Measurements from ENCODE around the gene ZNF594.
"Not testable (repeated sequence)": the region's sequence is repeated elsewhere in the genome, so short reads cannot be mapped to it uniquely, and the experiment has no call there.

ZNF594 gene

GRCh38 chr17:5191541-5192417 lies at the start of gene ZNF594:
Gene ZNF594, minus strand, starts transcription at chr17:5191868. Its CDS starts 7,612 bp downstream, at chr17:5184256.
- peak; percentile 80 for DNase-seq (ENCODE audit: low read depth, low spot score)

DNA sequence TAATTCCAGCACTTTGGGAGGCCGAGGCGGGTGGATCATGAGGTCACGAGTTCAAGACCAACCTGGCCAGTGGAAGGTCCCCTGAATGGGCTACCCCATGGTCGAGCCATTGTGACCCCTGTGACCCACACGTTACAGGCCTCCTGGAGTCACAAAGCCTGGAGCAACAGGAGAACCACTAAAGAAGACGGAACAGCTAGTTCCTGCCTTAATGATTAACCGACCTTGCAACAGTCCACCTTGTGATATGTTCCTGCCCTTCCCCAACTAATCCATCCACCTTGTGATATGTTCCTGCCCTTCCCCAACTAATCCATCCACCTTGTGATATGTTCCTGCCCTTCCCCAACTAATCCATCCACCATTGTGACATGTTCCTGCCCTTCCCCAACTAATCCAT lies 48.1 kb upstream of the ZNF594 start:
- DNase-seq (ENCODE audit: low read depth, low spot score) = not testable (repeated sequence)

- no peak for DNase-seq (ENCODE audit: low read depth, low spot score)
Observed at GRCh38 chr17:5238333-5238732, 46.7 kb upstream of the ZNF594 start.

- DNase-seq (ENCODE audit: low read depth, low spot score) = peak; percentile 59
Observed at GRCh38 chr17:5237541-5238016, 45.9 kb upstream of the ZNF594 start.

DNA sequence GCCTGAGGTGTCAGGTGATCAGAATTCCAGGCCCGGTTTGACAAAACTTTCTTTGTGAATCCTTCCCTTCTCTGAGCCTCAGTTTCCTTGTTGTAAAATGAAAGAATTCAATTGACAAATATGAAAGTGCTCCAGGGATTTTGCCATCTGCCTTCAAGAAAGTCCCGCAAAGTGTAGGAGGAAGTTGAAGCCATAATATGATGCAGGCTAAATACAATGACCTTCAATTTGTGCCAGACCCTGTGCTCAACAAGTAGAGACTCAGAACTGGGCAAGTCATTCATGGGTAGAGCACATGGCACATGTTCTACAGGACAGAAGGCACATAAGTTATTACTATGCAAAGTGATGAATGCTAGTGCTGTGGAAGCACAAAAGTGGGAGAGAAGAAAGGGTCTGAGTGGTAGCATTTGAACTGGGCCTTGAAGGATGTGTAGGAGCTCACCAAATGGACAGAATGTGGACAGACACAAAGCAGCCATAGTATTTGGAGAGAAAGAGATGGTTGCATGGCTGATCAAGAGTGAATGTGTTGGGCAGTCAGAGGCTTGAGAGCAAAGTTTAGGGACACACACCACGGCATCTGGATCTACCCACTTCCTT lies 45.4 kb upstream of the ZNF594 start:
- no peak for DNase-seq (ENCODE audit: low read depth, low spot score)

DNA sequence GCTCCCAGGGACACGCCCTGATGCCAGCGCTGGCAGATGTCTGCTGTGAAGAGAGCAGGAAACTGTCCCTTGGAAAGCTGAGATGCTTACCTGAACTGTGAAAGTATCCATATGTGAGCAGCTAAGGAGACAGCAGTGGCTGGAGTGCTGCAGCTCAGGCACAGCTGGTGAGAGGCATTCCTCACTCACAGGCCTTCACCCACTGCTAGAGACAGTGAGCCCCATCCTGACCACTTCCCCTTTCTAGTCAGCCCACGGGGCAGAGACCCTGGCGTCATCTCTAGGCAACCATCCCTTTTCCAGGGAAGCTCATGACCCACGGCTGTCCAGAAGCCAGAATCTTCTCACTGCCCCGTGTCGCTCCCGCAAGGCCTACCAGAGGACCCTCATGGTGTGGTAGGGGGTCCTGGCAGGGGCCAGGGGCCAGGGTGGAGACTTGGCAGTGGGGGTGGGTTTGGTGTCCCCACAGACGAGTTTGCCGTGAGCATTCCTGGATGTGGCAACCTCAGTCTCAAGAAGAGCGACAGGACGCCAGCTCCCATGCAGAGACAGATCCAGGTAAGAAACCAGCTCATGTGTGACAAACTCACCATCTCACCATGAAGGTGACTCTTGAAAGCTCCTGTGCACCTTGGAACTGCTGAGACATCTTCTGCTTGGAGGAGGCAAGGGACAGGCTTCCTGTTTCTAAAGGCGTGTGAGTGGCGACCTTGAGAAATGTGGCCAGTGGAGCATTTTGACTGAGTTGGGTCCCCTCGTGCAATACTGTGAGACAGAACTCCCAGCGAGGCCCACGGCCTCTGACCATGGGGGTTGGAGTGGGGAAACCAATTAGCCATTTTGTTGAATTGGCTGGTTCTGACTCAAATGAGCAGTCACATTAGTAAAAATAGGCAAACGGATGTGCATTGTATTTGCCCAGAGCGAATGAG lies 43.2 kb upstream of the ZNF594 start, which contains the start of gene SCIMP:
Gene SCIMP (minus strand): TSS at position 216 of the 932 bp plus-strand sequence. CDS start 105 bp downstream, at position 111.
- no peak for DNase-seq (ENCODE audit: low read depth, low spot score)

DNA sequence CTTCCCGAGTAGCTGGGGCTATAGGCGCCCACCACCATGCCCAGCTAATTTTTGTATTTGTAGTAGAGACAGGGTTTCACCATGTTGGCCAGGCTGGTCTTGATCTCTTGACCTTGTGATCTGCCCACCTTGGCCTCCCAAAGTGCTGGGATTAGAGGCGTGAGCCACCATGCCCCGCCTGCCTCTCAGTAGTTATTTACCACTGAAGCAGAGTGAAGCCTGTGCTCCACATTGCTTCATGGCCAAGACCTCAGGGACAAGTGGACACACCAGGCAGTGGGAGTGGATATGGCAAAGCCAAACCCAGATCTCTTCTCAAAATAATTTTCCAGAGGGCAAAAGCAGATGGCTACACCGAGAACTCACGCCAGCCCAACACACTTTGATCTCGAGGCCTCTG lies 41.8 kb upstream of the ZNF594 start:
- not testable (repeated sequence) for DNase-seq (ENCODE audit: low read depth, low spot score)

GRCh38 chr17:5226940-5227878 lies 35.5 kb upstream of the ZNF594 start:
- no peak for DNase-seq (ENCODE audit: low read depth, low spot score)

DNA sequence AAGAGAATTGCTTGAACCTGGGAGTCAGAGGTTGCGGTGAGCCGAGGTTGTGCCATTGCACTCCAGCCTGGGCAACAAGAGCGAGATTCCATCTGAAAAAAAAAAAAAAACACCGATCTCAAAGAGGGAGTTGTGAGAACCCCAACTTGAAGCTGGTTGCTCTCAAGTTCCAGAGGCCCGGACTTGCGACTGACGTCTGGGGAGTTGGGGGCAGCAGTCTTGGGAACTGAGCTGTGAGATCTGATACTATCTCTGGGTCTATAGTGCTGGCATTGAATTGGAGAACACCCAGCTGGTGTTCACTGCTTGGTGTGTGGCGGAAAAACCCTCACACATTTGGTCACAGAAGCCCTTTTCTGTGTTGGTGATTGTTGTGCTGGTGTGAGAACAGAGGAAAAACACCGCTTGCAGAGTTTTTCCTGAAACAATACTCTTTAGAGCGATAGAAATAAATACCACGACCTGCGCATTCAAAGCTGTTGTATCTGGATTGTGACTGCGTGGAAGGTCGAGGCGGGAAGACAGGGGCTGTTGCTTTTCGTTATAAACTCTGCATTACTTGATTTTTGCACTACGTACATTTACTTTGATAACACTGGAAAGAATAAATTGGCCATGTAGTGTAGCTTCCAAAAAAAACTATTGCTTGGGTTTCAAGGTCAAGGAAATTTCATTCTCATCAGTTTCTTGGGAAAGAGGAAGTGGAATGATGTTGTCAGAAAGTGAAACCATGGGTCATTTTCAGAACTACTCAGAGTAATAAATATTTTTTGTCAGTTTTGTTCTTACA lies 34.2 kb upstream of the ZNF594 start:
- no peak for DNase-seq (ENCODE audit: low read depth, low spot score)

DNA sequence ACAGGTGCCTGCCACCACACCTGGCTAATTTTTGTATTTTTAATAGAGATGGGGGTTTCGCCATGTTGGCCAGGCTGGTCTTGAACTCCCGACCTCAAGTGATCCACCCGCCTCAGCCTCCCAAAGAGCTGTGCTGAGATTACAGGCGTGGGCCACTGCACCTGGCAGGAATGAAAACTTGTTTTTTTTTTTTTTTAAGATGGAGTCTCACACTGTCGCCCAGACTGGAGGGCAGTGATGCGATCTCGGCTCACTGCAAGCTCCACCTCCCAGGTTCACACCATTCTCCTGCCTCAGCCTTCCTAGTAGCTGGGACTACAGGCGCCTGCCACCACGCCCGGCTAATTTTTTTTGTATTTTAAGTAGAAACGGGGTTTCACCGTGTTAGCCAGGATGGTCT lies 30.2 kb upstream of the ZNF594 start:
- not testable (repeated sequence) for DNase-seq (ENCODE audit: low read depth, low spot score)

DNA sequence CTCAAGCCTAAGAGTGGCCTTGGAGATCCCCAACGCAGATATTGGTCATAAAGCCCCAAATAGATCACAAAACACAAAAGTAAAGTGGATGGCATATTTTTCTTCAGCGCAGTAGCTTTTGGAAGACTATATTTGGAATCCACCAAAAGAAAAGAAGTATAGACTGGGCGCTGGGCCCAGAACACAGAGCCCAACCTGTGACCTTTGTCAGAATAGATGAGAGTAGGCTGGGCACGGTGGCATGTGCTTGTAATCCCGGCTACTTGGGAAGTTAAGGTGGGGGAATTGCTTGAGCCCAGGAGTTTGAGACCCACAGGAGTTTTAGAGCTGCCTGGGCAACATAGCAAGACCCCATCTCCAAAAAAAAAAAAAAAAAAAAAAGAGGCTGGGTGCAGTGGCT lies 28.4 kb upstream of the ZNF594 start:
- DNase-seq (ENCODE audit: low read depth, low spot score) = no peak

DNA sequence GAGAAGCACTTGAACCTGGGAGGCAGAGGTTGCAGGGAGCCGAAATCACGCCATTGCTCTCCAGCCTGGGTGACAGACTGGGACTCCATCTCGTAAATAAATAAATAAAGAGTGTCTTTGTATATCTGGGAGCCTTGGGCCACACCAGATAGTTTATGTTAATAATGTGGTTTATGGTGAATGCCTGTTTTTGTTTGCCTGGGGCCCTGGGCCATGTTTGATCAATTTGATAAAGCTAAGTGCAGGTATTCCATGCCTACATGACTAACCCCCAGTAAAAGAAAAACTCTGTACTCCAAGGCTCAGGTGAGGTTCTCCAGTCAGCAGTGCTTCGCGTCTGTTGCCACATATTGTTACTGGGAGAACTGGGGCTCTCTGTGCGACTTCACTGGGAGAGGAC lies 27.9 kb upstream of the ZNF594 start:
- no peak for DNase-seq (ENCODE audit: low read depth, low spot score)

DNA sequence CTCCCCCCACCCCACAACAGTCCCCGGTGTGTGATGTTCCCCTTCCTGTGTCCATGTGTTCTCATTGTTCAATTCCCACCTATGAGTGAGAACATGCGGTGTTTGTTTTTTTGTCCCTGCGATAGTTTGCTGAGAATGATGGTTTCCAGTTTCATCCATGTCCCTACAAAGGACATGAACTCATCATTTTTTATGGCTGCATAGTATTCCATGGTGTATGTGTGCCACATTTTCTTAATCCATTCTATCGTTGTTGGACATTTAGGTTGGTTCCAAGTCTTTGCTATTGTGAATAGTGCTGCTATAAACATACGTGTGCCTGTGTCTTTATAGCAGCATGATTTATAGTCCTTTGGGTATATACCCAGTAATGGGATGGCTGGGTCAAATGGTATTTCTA lies 25.9 kb upstream of the ZNF594 start:
- DNase-seq (ENCODE audit: low read depth, low spot score) = not testable (repeated sequence)

DNA sequence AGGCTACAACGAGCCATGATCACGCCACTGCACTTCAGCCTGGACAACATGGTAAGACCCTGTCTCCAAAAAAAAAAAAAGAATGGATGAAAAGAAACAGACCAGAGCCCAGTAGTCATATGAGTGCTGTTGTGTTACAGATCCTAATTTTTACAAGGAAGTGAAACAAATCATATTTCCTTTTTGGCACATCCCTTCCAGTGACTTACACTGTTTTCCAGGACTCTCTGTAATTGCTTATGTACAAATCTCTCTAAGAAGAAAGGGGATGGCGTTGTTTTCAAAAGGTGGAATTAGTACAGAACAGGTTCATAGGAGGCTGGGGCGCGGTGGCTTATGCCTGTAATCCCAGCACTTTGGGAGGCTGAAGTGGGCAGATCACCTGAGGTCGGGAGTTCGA lies 19.8 kb upstream of the ZNF594 start:
- DNase-seq (ENCODE audit: low read depth, low spot score) = no peak

GRCh38 chr17:5210614-5211252 lies 19.1 kb upstream of the ZNF594 start:
- no peak for DNase-seq (ENCODE audit: low read depth, low spot score)

GRCh38 chr17:5210091-5210490 lies 18.4 kb upstream of the ZNF594 start:
- DNase-seq (ENCODE audit: low read depth, low spot score) = no peak

- DNase-seq (ENCODE audit: low read depth, low spot score) = no peak
Observed at GRCh38 chr17:5209396-5209795, 17.7 kb upstream of the ZNF594 start.

GRCh38 chr17:5203908-5204294 lies 12.2 kb upstream of the ZNF594 start:
- DNase-seq (ENCODE audit: low read depth, low spot score) = no peak

GRCh38 chr17:5203178-5203907 lies 11.7 kb upstream of the ZNF594 start:
- DNase-seq (ENCODE audit: low read depth, low spot score) = no peak
